HL-60 (cell line): ENCODE measurements around the gene R3HDM1.
"Not testable (repeated sequence)": the region's sequence is repeated elsewhere in the genome, so short reads cannot be mapped to it uniquely, and the experiment has no call there.

Experiments used
- DNase-seq, 2 experiments: peaks; one replicate each; pipeline ENCODE4 v3.0.0-alpha.2; 2010 to 2020; ENCODE audit warnings: low read depth in 1 of 2, low spot score in 1 of 2
- H3K27ac ChIP-seq: fragments of 250-450 bp; sonication (Bioruptor Pico); replicated peaks from 2 replicates; pipeline ENCODE4 v1.5.1; 2020; ENCODE audit warnings: mild to moderate bottlenecking, moderate library complexity
- H3K27me3 ChIP-seq: fragments of 250-450 bp; sonication (Bioruptor Pico); 2 replicates; pipeline ENCODE4 v1.5.1; 2021; ENCODE audit warnings: mild to moderate bottlenecking, moderate library complexity; ENCODE audit not compliant: insufficient read depth, poor library complexity, severe bottlenecking
- H3K4me3 ChIP-seq: replicated peaks from 2 replicates; pipeline ENCODE4 v1.5.1; 2011; ENCODE audit warnings: mild to moderate bottlenecking, control low read depth, low read length; ENCODE audit not compliant: insufficient read depth
- CTCF ChIP-seq: IDR thresholded peaks from one replicate; pipeline ENCODE4 v1.5.1; 2011; ENCODE audit warnings: low read length, control low read depth, inconsistent platforms; ENCODE audit not compliant: insufficient read depth
- GABPA ChIP-seq: IDR thresholded peaks from 2 replicates; pipeline ENCODE4 v1.6.1; 2012; ENCODE audit warnings: low read depth
- POLR2AphosphoS5 ChIP-seq: IDR thresholded peaks from 2 replicates; pipeline ENCODE4 v1.6.1; 2012; ENCODE audit warnings: low read depth
- REST ChIP-seq: IDR thresholded peaks from 2 replicates; pipeline ENCODE4 v1.6.1; 2012; ENCODE audit warnings: low read depth; ENCODE audit not compliant: insufficient replicate concordance
- SPI1 ChIP-seq: IDR thresholded peaks from 2 replicates; pipeline ENCODE4 v1.6.1; 2012; ENCODE audit warnings: low read depth, mild to moderate bottlenecking, borderline replicate concordance

Gene R3HDM1

GRCh38 chr2:135698838-135699237, 167.6 kb downstream of the R3HDM1 start:
- TF ChIP-seq GABPA = no peak
- no peak for TF ChIP-seq SPI1
- no peak for TF ChIP-seq REST
- TF ChIP-seq CTCF = no peak
- TF ChIP-seq POLR2AphosphoS5 = no peak
- H3K27ac ChIP-seq = no peak overlapping the region
- no peaks in the 10 kb centered on the region for H3K27me3 ChIP-seq
- no peak overlapping the region for H3K4me3 ChIP-seq
- no peak for DNase-seq

GRCh38 chr2:135701442-135701841, 170.2 kb downstream of the R3HDM1 start:
- H3K27me3 ChIP-seq = no peaks in the 10 kb centered on the region
- no peak overlapping the region for H3K4me3 ChIP-seq
- DNase-seq = no peak
- no peak overlapping the region for H3K27ac ChIP-seq
- TF ChIP-seq CTCF (no peak), REST (no peak), GABPA (no peak)

GRCh38 chr2:135703300-135703699, 172.0 kb downstream of the R3HDM1 start:
- no peaks in the 10 kb centered on the region for H3K27me3 ChIP-seq
- no peak for DNase-seq
- no peak overlapping the region for H3K27ac ChIP-seq
- no peak overlapping the region for H3K4me3 ChIP-seq
- TF ChIP-seq POLR2AphosphoS5 (no peak), GABPA (no peak), CTCF (no peak), SPI1 (no peak), REST (no peak)

GRCh38 chr2:135704075-135704474, 172.8 kb downstream of the R3HDM1 start:
- H3K4me3 ChIP-seq, H3K27ac ChIP-seq, DNase-seq, H3K27me3 ChIP-seq: not testable (repeated sequence)
